ENCODE data around the gene ANO8. TPM values are rescaled to one million over a fixed set of nuclear protein-coding genes. Genes with fewer than 3 reads are reported as not detected.

The ANO8 gene
- total RNA-seq, 1 experiment from 2014 or later, result 21.9 TPM

DNA sequence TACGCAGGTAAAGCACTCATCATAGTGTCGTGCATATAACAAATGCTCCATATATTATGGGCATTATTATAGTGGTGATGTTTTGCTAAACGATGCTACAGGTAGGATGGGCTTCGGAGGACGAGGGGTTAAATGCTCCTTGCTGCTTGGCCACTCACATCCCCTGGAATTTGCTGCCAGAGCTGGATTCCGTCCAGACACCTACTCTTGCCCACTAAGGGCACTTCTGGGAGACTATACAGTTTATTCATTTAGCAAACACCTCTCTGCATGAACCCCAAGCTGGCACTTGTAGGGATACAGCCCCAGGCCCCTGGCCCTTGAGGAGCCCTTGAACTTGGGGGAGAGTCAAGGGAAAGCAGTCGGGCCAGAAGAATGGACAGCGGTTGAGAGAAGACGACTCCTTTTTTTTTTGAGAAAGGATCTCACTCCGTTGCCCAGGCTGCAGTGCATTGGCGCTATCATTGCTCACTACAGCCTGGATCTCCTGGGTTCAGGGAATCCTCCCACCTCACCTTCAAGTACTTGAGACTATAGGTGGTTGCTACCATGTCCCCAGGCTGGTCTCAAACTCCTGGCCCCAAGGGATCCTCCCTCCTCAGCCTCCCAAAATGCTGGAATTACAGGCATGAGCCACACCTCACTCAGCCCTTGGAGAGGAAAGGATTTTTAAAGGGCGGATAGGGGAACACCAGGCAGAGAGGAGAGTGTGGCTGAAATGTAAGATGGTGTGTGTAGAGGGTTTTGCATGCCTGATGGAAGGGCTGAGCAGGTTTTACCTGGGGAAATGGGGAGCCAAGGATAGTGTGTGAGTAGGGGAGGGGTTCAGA lies 30.1 kb downstream of the ANO8 start:
- TF ChIP-seq, protein P1, sequence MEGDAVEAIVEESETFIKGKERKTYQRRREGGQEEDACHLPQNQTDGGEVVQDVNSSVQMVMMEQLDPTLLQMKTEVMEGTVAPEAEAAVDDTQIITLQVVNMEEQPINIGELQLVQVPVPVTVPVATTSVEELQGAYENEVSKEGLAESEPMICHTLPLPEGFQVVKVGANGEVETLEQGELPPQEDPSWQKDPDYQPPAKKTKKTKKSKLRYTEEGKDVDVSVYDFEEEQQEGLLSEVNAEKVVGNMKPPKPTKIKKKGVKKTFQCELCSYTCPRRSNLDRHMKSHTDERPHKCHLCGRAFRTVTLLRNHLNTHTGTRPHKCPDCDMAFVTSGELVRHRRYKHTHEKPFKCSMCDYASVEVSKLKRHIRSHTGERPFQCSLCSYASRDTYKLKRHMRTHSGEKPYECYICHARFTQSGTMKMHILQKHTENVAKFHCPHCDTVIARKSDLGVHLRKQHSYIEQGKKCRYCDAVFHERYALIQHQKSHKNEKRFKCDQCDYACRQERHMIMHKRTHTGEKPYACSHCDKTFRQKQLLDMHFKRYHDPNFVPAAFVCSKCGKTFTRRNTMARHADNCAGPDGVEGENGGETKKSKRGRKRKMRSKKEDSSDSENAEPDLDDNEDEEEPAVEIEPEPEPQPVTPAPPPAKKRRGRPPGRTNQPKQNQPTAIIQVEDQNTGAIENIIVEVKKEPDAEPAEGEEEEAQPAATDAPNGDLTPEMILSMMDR (conservative IDR thresholded peaks at IDR 0.05), result no peak
- peak overlapping the region; percentile 1 to 97; a peak in 4 of 5 replicates for H3K4me3 Mint-ChIP-seq
- no peaks in the 10 kb centered on the region for H3K79me2 ChIP-seq (ENCODE audit: insufficient read depth, low read length)
- no peak overlapping the region for H3K27ac ChIP-seq (ENCODE audit: insufficient read length, low read depth, low read length)
- H4K20me1 ChIP-seq (ENCODE audit: control insufficient read depth, insufficient read depth, insufficient read length), result no peaks in the 10 kb centered on the region
- no peak overlapping the region for H2BK12ac ChIP-seq (ENCODE audit: insufficient read length, low read depth, low read length)
- peaks cover 3 to 12% (median 7%) of the 10 kb centered on the region in 3 experiments; a peak in 6 of 7 replicates for H3K36me3 Mint-ChIP-seq (ENCODE audit: insufficient read depth in 1 of 3, low read depth in 3 of 3)
- no peak overlapping the region for H3T11ph ChIP-seq (ENCODE audit: low read length)
- H3K23ac ChIP-seq (ENCODE audit: insufficient read length, low read depth, low read length), result no peak overlapping the region
- no peaks in the 10 kb centered on the region for H3K9me3 Mint-ChIP-seq
- no peak for DNase-seq
- no peak overlapping the region for H2BK5ac ChIP-seq (ENCODE audit: insufficient read length, low read length)
- no peak overlapping the region for H4K91ac ChIP-seq (ENCODE audit: insufficient read length, low read depth, low read length)
- no CpG with 5 or more reads among the region's 12 CpGs for WGBS (ENCODE audit: extremely low coverage, insufficient read length, low lambda C conversion rate)
- no peak overlapping the region for H2BK120ac ChIP-seq (ENCODE audit: low read depth, low read length, poor library complexity, severe bottlenecking)
- H3K4ac ChIP-seq (ENCODE audit: low read depth, low read length), result no peak overlapping the region
- H3K4me1 Mint-ChIP-seq, result peaks cover 23 to 37% of the 10 kb centered on the region in 2 experiments
- no peak overlapping the region for H2BK20ac ChIP-seq (ENCODE audit: low read depth, low read length, poor library complexity, severe bottlenecking)
- H3K56ac ChIP-seq (ENCODE audit: insufficient read length, low read depth, low read length), result no peak overlapping the region
- no peak overlapping the region for H2BK15ac ChIP-seq (ENCODE audit: low read depth, low read length)
- no peak overlapping the region for H4K5ac ChIP-seq (ENCODE audit: insufficient read length, low read depth, low read length)
- no peak overlapping the region for H2AK5ac ChIP-seq (ENCODE audit: insufficient read length, low read length)
- no peak overlapping the region for H3K14ac ChIP-seq (ENCODE audit: insufficient read depth, low read length)
- H3K18ac ChIP-seq (ENCODE audit: insufficient read length, low read depth, low read length), result no peak overlapping the region
- no peak overlapping the region for H2AFZ ChIP-seq (ENCODE audit: low read length)
- no peaks in the 10 kb centered on the region for H3K27me3 ChIP-seq (ENCODE audit: insufficient read depth, low read length)
- peaks cover 3% of the 10 kb centered on the region; the same call in 1 of the 2 replicates for H3K4me1 ChIP-seq (ENCODE audit: insufficient read depth, low read length)
- peak overlapping the region; percentile 27 for H3K4me2 ChIP-seq (ENCODE audit: insufficient read depth, insufficient read length, low read length)
- no peak overlapping the region for H4K8ac ChIP-seq (replicated peaks; ENCODE audit: insufficient read length, low read depth, low read length)
- H3K9ac ChIP-seq (ENCODE audit: extremely low read depth, insufficient read length, low read length), result no peak overlapping the region
- peak overlapping the region; percentile 7 to 41 (median 27); a peak in 4 of 7 replicates for H3K27ac Mint-ChIP-seq
- H3K23me2 ChIP-seq (ENCODE audit: insufficient read length, low read depth, low read length, poor library complexity, severe bottlenecking), result peaks cover 6% of the 10 kb centered on the region
- H3K9me3 ChIP-seq (ENCODE audit: control insufficient read depth, low read depth, low read length), result no peaks in the 10 kb centered on the region
- H3K27me3 Mint-ChIP-seq (ENCODE audit: low read depth), result no peaks in the 10 kb centered on the region; the same call in 1 of the 2 replicates
- no peaks in the 10 kb centered on the region for H3K79me1 ChIP-seq (ENCODE audit: insufficient read depth, low read depth, low read length, poor library complexity, severe bottlenecking)
